MM.1S (cell line): Measurements from ENCODE around the gene SULT6B1.
"Not testable (repeated sequence)": the region's sequence is repeated elsewhere in the genome, so short reads cannot be mapped to it uniquely, and the experiment has no call there.

Experiments
- DNase-seq: peaks from one replicate; pipeline ENCODE4 v3.0.0-alpha.2; 2015
- H2AFZ ChIP-seq: fragments of 300-600 bp; sonication (generic); 2 replicates; pipeline ENCODE4 v1.6.0; 2016; ENCODE audit warnings: antibody characterized with exemption, low read length
- H3F3A ChIP-seq: fragments of 300-600 bp; sonication (generic); 2 replicates; pipeline ENCODE4 v1.6.1; 2016; ENCODE audit warnings: mild to moderate bottlenecking, antibody characterized with exemption, low read length, moderate library complexity, mixed read lengths; ENCODE audit not compliant: insufficient read depth
- H3K27ac ChIP-seq: fragments of 300-600 bp; sonication (generic); 2 replicates; pipeline ENCODE4 v1.5.1; 2016; ENCODE audit warnings: mild to moderate bottlenecking, low read length
- H3K27me3 ChIP-seq: fragments of 300-600 bp; sonication (generic); replicated peaks from 2 replicates; pipeline ENCODE4 v1.6.0; 2016; ENCODE audit warnings: low read length; ENCODE audit not compliant: insufficient read depth
- H3K36me3 ChIP-seq: fragments of 300-600 bp; sonication (generic); replicated peaks from 2 replicates; pipeline ENCODE4 v1.6.1; 2016; ENCODE audit warnings: mild to moderate bottlenecking, low read length, mixed read lengths; ENCODE audit not compliant: insufficient read depth
- H3K4me1 ChIP-seq: fragments of 300-600 bp; sonication (generic); 2 replicates; pipeline ENCODE4 v1.6.1; 2016; ENCODE audit warnings: low read length, mixed read lengths
- H3K4me2 ChIP-seq: fragments of 300-600 bp; sonication (generic); 2 replicates; pipeline ENCODE4 v1.6.0; 2016; ENCODE audit warnings: low read depth, low read length
- H3K4me3 ChIP-seq: fragments of 300-600 bp; sonication (generic); 2 replicates; pipeline ENCODE4 v1.5.1; 2016; ENCODE audit warnings: low read length, mixed read lengths
- H3K79me2 ChIP-seq: fragments of 300-600 bp; sonication (generic); 2 replicates; pipeline ENCODE4 v1.6.1; 2016; ENCODE audit warnings: mixed run types, low read length, mixed read lengths
- H3K9ac ChIP-seq: fragments of 300-600 bp; sonication (generic); 2 replicates; pipeline ENCODE4 v1.6.1; 2016; ENCODE audit warnings: low read length, mixed read lengths
- H3K9me2 ChIP-seq: fragments of 300-600 bp; sonication (generic); replicated peaks from 2 replicates; pipeline ENCODE4 v1.6.1; 2016; ENCODE audit warnings: mild to moderate bottlenecking, low read length, mixed read lengths; ENCODE audit not compliant: insufficient read depth
- H3K9me3 ChIP-seq: fragments of 300-600 bp; sonication (generic); replicated peaks from 2 replicates; pipeline ENCODE4 v1.6.1; 2016; ENCODE audit warnings: mild to moderate bottlenecking, low read length, mixed read lengths; ENCODE audit not compliant: insufficient read depth
- H4K20me1 ChIP-seq: fragments of 300-600 bp; sonication (generic); 2 replicates; pipeline ENCODE4 v1.6.1; 2016; ENCODE audit warnings: mild to moderate bottlenecking, low read length, moderate library complexity, mixed read lengths; ENCODE audit not compliant: insufficient read depth
- CTCF ChIP-seq: fragments of 300-600 bp; sonication (generic); IDR thresholded peaks from 2 replicates; pipeline ENCODE4 v1.5.1; 2016; ENCODE audit warnings: antibody characterized with exemption, low read length, mixed read lengths
- EZH2 ChIP-seq: fragments of 300-600 bp; sonication (generic); optimal IDR thresholded peaks from 2 replicates; pipeline ENCODE3; 2017; ENCODE audit warnings: low read depth, mild to moderate bottlenecking, antibody characterized with exemption, low read length, mixed read lengths
- EZH2phosphoT487 ChIP-seq: fragments of 300-600 bp; sonication (generic); IDR thresholded peaks from 2 replicates; pipeline ENCODE4 v1.6.1; 2018; ENCODE audit warnings: antibody characterized with exemption, low read length

Gene SULT6B1

GRCh38 chr2:37215250-37215649 lies 26.8 kb upstream of the SULT6B1 start:
- Histone ChIP-seq H2AFZ (no peak overlapping the region), H3K9me2 (no peaks in the 10 kb centered on the region), H3K27me3 (no peaks in the 10 kb centered on the region), H3K4me1 (no peaks in the 10 kb centered on the region), H3K9ac (no peak overlapping the region), H3K36me3 (peaks cover 18% of the 10 kb centered on the region), H3K79me2 (peaks cover 19% of the 10 kb centered on the region), H3F3A (no peaks in the 10 kb centered on the region), H3K4me3 (no peak overlapping the region), H3K9me3 (no peaks in the 10 kb centered on the region), H3K27ac (no peak overlapping the region), H4K20me1 (no peaks in the 10 kb centered on the region), H3K4me2 (no peak overlapping the region)
- no peak for DNase-seq
- TF ChIP-seq EZH2, result no peak
- TF ChIP-seq CTCF, result no peak
- TF ChIP-seq EZH2phosphoT487, result no peak

- Histone ChIP-seq H3K27me3 (no peaks in the 10 kb centered on the region), H4K20me1 (no peaks in the 10 kb centered on the region), H3K36me3 (peaks cover 36% of the 10 kb centered on the region), H3F3A (no peaks in the 10 kb centered on the region), H3K9me2 (no peaks in the 10 kb centered on the region), H3K4me1 (no peaks in the 10 kb centered on the region), H3K79me2 (peaks cover 45% of the 10 kb centered on the region), H3K9ac (no peak overlapping the region), H2AFZ (no peak overlapping the region), H3K9me3 (no peaks in the 10 kb centered on the region), H3K4me3 (no peak overlapping the region), H3K4me2 (no peak overlapping the region), H3K27ac (no peak overlapping the region)
- DNase-seq, result no peak
- no peak for TF ChIP-seq EZH2
- TF ChIP-seq CTCF, result no peak
- TF ChIP-seq EZH2phosphoT487, result no peak
Measured at GRCh38 chr2:37211939-37212338, 23.5 kb upstream of the SULT6B1 start.

- Histone ChIP-seq H3K4me2 (no peak overlapping the region), H2AFZ (no peak overlapping the region), H3K9me3 (no peaks in the 10 kb centered on the region), H4K20me1 (no peaks in the 10 kb centered on the region), H3K9ac (no peak overlapping the region), H3K27me3 (no peaks in the 10 kb centered on the region), H3K4me1 (no peaks in the 10 kb centered on the region), H3K79me2 (peaks cover 48% of the 10 kb centered on the region), H3K27ac (no peak overlapping the region), H3K9me2 (no peaks in the 10 kb centered on the region), H3K36me3 (peaks cover 40% of the 10 kb centered on the region), H3K4me3 (no peak overlapping the region), H3F3A (no peaks in the 10 kb centered on the region)
- no peak for TF ChIP-seq CTCF
- TF ChIP-seq EZH2, result no peak
- TF ChIP-seq EZH2phosphoT487, result no peak
- DNase-seq, result no peak
Measured at GRCh38 chr2:37211212-37211611, 22.7 kb upstream of the SULT6B1 start.

- not testable (repeated sequence) for H2AFZ ChIP-seq, DNase-seq, H4K20me1 ChIP-seq, H3K4me2 ChIP-seq, H3K4me1 ChIP-seq, H3K27ac ChIP-seq, H3K9ac ChIP-seq, H3K9me3 ChIP-seq, H3K4me3 ChIP-seq, H3K9me2 ChIP-seq, H3F3A ChIP-seq, H3K27me3 ChIP-seq
- Histone ChIP-seq H3K36me3 (peaks cover 54% of the 10 kb centered on the region), H3K79me2 (peaks cover 70% of the 10 kb centered on the region)
Measured at GRCh38 chr2:37206760-37207159, 18.3 kb upstream of the SULT6B1 start.
